Activated T-helper 2 cell treated with anti-CD3 and anti-CD28 coated beads, Interferon-gamma antibody, Interleukin-2, Interleukin-4, amounts not matched to agents 10 μg/mL and 5 μg/mL and 100 μg/mL, durations not matched to agents 14 hours and 24 hours and 36 hours (primary cell): Measurements from ENCODE around the gene GPC5. TPM values are rescaled to one million over a fixed set of nuclear protein-coding genes. Genes with fewer than 3 reads are reported as not detected.

ENCODE experiments used
- DNase-seq: peaks from one replicate; pipeline ENCODE4 v3.0.0; 2021; ENCODE audit warnings: low spot score
- H3K27ac Mint-ChIP-seq: one replicate; pipeline ENCODE4 v1.8.0; 2021; ENCODE audit warnings: mixed read lengths
- H3K27me3 Mint-ChIP-seq: one replicate; pipeline ENCODE4 v1.8.0; 2021; ENCODE audit warnings: low read depth, mixed read lengths
- H3K36me3 Mint-ChIP-seq: one replicate; pipeline ENCODE4 v1.8.0; 2021; ENCODE audit warnings: low read depth, mixed read lengths
- H3K4me1 Mint-ChIP-seq: one replicate; pipeline ENCODE4 v1.8.0; 2021; ENCODE audit warnings: low read depth, mixed read lengths
- H3K4me3 Mint-ChIP-seq: one replicate; pipeline ENCODE4 v1.8.0; 2021; ENCODE audit warnings: low read depth, mild to moderate bottlenecking, moderate library complexity, mixed read lengths
- H3K9me3 Mint-ChIP-seq: one replicate; pipeline ENCODE4 v1.8.0; 2021; ENCODE audit warnings: mixed read lengths
- intact Hi-C: fragments of 100-400 bp; cut with micrococcal nuclease; formaldehyde crosslinking; loops from one replicate; pipeline ENCODE4 v1.15.1; 2023
- total RNA-seq: library from RNA; stranded (reverse); gene quantifications from 2 replicates; pipeline ENCODE4 v1.2.3, GENCODE V29; 2022

The GPC5 gene
- total RNA-seq, 1 donor from 2014 or later, result 0.57 TPM

GRCh38 chr13:91534996-91535395, 136.6 kb downstream of the GPC5 start:
- Mint-ChIP-seq H3K27me3 (no peaks in the 10 kb centered on the region), H3K9me3 (no peaks in the 10 kb centered on the region), H3K4me3 (no peak overlapping the region), H3K27ac (no peak overlapping the region), H3K36me3 (no peaks in the 10 kb centered on the region), H3K4me1 (no peaks in the 10 kb centered on the region)
- DNase-seq, result no peak
- intact Hi-C loops, result no loop called here

- Mint-ChIP-seq H3K27ac (no peak overlapping the region), H3K9me3 (no peaks in the 10 kb centered on the region), H3K4me3 (no peak overlapping the region), H3K27me3 (no peaks in the 10 kb centered on the region), H3K4me1 (no peaks in the 10 kb centered on the region), H3K36me3 (no peaks in the 10 kb centered on the region)
- intact Hi-C loops, result no loop called here
- no peak for DNase-seq
Measured at GRCh38 chr13:91537376-91537775, 139.0 kb downstream of the GPC5 start.

DNA sequence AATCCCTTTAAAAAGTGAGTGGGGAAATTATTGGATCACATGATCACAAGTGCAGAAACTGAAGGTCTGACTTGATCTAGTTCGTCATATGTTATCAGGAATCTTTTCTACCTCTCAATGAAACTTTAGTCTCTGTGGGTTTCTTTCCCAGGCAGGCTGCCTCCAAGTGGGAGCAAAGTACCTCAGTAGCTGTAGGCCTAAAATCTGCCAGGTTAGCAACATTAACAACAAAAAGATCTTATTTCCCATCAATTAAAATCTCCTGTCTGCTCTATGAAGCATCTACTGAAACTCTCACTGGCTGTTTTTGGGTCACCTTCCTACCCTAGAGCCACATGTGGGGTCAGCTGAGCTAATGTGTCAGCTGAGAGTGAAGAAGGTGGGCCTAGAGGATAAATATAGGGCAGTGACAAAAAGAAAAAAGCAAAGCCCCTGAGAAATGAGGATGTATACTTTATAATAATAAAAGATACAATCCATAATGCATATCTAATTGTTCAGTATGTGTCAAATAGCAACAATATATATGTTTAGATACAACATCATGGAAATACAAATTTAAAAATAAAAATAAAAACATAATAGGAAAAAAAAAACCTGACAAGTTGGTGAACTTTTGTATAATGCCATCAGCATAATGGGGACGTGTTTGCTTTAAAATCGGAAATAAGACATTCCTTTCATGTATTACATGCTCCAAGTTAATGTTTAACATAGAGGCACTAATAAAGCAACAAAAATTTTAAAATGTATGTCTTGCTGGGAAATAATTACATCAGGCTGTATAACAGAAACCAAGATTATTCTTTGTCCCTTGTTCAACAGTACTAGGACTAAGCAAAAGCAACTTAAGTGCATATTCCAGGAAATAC, 141.1 kb downstream of the GPC5 start:
- no peak for DNase-seq
- no peak overlapping the region for H3K4me3 Mint-ChIP-seq
- H3K9me3 Mint-ChIP-seq, result no peaks in the 10 kb centered on the region
- intact Hi-C loops, result no loop called here
- no peaks in the 10 kb centered on the region for H3K27me3 Mint-ChIP-seq
- H3K27ac Mint-ChIP-seq, result no peak overlapping the region
- H3K4me1 Mint-ChIP-seq, result no peaks in the 10 kb centered on the region
- no peaks in the 10 kb centered on the region for H3K36me3 Mint-ChIP-seq

DNA sequence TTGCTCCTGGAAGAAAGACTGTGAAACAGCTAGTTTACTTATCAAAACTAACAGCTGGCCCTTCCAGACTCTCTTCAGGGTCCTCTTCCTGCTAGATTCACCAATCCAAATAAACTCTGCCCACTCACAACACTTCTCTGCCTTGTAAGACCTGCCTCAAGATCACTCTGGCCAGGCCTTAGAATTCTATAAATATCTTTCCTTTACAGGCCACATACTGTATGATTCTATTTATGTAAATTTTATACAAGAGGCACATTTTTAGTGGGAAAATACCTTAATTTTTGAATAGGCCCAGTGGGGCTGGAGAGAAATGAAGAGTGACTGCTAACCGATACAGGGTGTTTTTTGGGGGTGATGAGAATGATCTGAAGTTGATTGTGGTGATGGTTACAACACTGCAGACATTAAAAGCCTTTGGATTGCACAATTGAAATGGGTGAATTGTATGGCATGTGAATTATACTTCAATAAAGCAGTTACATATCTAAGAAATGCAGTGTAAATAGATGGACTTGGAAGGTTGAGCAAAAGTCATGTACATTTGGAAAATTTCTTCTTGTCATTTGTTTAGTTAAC, 141.8 kb downstream of the GPC5 start:
- H3K9me3 Mint-ChIP-seq, result no peaks in the 10 kb centered on the region
- H3K27me3 Mint-ChIP-seq, result no peaks in the 10 kb centered on the region
- DNase-seq, result no peak
- no peaks in the 10 kb centered on the region for H3K4me1 Mint-ChIP-seq
- no peak overlapping the region for H3K27ac Mint-ChIP-seq
- intact Hi-C loops, result no loop called here
- no peak overlapping the region for H3K4me3 Mint-ChIP-seq
- H3K36me3 Mint-ChIP-seq, result no peaks in the 10 kb centered on the region

GRCh38 chr13:91544723-91545122, 146.3 kb downstream of the GPC5 start:
- Mint-ChIP-seq H3K36me3 (no peaks in the 10 kb centered on the region), H3K4me1 (no peaks in the 10 kb centered on the region), H3K27ac (no peak overlapping the region), H3K9me3 (no peaks in the 10 kb centered on the region), H3K27me3 (no peaks in the 10 kb centered on the region), H3K4me3 (no peak overlapping the region)
- intact Hi-C loops, result no loop called here
- no peak for DNase-seq

- Mint-ChIP-seq H3K27ac (no peak overlapping the region), H3K27me3 (no peaks in the 10 kb centered on the region), H3K36me3 (no peaks in the 10 kb centered on the region), H3K4me3 (no peak overlapping the region), H3K4me1 (no peaks in the 10 kb centered on the region), H3K9me3 (no peaks in the 10 kb centered on the region)
- no peak for DNase-seq
- intact Hi-C loops, result no loop called here
Measured at GRCh38 chr13:91546900-91547299, 148.5 kb downstream of the GPC5 start.

DNA sequence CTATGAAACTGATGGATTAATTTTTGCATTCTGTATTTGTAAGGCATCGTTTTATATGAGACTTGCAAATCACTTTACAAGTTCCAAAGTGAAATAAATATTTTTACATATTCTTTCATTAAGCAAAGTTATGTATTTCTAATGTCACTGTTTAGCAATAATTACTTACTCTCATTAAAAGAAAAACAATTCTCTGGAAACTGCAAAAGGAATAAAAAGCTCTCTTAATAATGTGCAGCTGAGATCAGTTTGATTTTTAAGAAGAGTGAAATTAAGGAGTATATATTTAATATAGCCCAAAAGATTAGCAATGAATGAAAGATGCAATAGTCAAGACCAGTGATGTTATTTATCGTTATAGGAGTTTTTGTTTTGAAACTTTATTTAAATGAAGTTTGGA, 155.2 kb downstream of the GPC5 start:
- H3K36me3 Mint-ChIP-seq, result no peaks in the 10 kb centered on the region
- no peaks in the 10 kb centered on the region for H3K4me1 Mint-ChIP-seq
- H3K4me3 Mint-ChIP-seq, result no peak overlapping the region
- DNase-seq, result no peak
- intact Hi-C loops, result no loop called here
- H3K27ac Mint-ChIP-seq, result no peak overlapping the region
- H3K9me3 Mint-ChIP-seq, result no peaks in the 10 kb centered on the region
- no peaks in the 10 kb centered on the region for H3K27me3 Mint-ChIP-seq

DNA sequence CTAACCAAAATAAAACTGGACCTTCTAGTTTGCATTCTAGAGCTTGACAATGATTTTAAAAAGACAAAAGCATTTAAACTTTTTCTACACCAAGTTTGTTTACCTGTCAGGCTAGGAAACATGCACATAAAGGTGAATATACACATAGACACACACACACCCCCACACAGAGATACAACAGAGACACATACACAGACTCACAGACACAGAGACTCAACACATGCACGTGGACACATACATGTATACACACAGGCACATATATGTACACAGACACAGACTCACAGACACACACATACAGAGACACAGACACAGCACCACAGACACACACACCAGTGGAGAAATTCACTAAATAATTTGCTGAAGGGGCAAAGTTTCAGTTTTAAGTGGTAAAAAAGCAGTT, 155.7 kb downstream of the GPC5 start:
- H3K4me1 Mint-ChIP-seq, result no peaks in the 10 kb centered on the region
- no peak overlapping the region for H3K4me3 Mint-ChIP-seq
- no peaks in the 10 kb centered on the region for H3K27me3 Mint-ChIP-seq
- no peak for DNase-seq
- H3K9me3 Mint-ChIP-seq, result no peaks in the 10 kb centered on the region
- intact Hi-C loops, result no loop called here
- H3K36me3 Mint-ChIP-seq, result no peaks in the 10 kb centered on the region
- no peak overlapping the region for H3K27ac Mint-ChIP-seq

- Mint-ChIP-seq H3K4me3 (no peak overlapping the region), H3K27ac (no peak overlapping the region), H3K9me3 (no peaks in the 10 kb centered on the region), H3K27me3 (no peaks in the 10 kb centered on the region), H3K4me1 (no peaks in the 10 kb centered on the region), H3K36me3 (no peaks in the 10 kb centered on the region)
- DNase-seq, result no peak
- intact Hi-C loops, result no loop called here
Measured at GRCh38 chr13:91557328-91558090, 159.1 kb downstream of the GPC5 start.

- intact Hi-C loops, result no loop called here
- Mint-ChIP-seq H3K4me1 (no peaks in the 10 kb centered on the region), H3K27ac (no peak overlapping the region), H3K36me3 (no peaks in the 10 kb centered on the region), H3K9me3 (no peaks in the 10 kb centered on the region), H3K4me3 (no peak overlapping the region), H3K27me3 (no peaks in the 10 kb centered on the region)
- no peak for DNase-seq
Measured at GRCh38 chr13:91563799-91564198, 165.4 kb downstream of the GPC5 start.

DNA sequence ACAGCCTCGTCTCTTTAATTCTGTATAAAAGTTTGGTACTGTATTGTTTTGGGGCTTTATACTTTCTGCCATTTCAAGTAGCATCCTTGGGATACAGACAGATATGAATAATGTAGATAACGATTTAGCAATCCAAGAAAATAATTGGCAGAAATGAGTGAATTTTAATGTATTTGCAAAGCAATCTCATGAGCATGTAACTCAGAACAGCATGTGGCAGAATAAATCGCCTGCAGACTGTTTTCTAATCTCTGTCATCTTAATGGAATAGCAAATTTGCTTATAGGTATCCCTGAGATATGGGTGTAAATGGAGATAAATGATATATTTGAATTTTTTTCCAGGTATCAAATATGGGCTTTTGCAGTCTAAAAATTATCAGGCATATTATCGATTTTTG, 166.0 kb downstream of the GPC5 start:
- no peaks in the 10 kb centered on the region for H3K9me3 Mint-ChIP-seq
- no peak for DNase-seq
- intact Hi-C loops, result no loop called here
- no peak overlapping the region for H3K27ac Mint-ChIP-seq
- no peaks in the 10 kb centered on the region for H3K4me1 Mint-ChIP-seq
- no peaks in the 10 kb centered on the region for H3K36me3 Mint-ChIP-seq
- H3K27me3 Mint-ChIP-seq, result no peaks in the 10 kb centered on the region
- no peak overlapping the region for H3K4me3 Mint-ChIP-seq

GRCh38 chr13:91565296-91565695, 166.9 kb downstream of the GPC5 start:
- no peaks in the 10 kb centered on the region for H3K9me3 Mint-ChIP-seq

More at GRCh38 chr13:91565296-91565695, 166.9 kb downstream of the GPC5 start:
- Mint-ChIP-seq H3K4me1 (no peaks in the 10 kb centered on the region), H3K4me3 (no peak overlapping the region), H3K27me3 (no peaks in the 10 kb centered on the region), H3K36me3 (no peaks in the 10 kb centered on the region), H3K27ac (no peak overlapping the region)
- no peak for DNase-seq
- intact Hi-C loops, result no loop called here
